A549 (cell line): ENCODE data around the gene TTLL11. TPM values are rescaled to one million over a fixed set of nuclear protein-coding genes. Genes with fewer than 3 reads are reported as not detected.
"Not testable (repeated sequence)": the region's sequence is repeated elsewhere in the genome, so short reads cannot be mapped to it uniquely, and the experiment has no call there.

ENCODE experiments used
- ATAC-seq, 2 experiments: fragments of 200-7000 bp in 1 of 2; fragments of >200 bp in 1 of 2; cut with Nextera tagmentation in 1 of 2; cut with Tn5 transposase in 1 of 2; 3 replicates each; pipeline versions ENCODE4 v1.8.0 to v1.9.1; 2018 to 2020; ENCODE audit warnings: mild to moderate bottlenecking in 1 of 2, moderate library complexity in 1 of 2
- CTCF ChIA-PET: fragments of 300-600 bp; sonication (Branson Sonifier 250); formaldehyde crosslinking; extraction: SDS; loops from one replicate; lab custom pipeline; 2021; ENCODE audit warnings: antibody characterized with exemption, inconsistent platforms; lab: Yijun Ruan, JAX
- POLR2A ChIA-PET: fragments of 350-600 bp; formaldehyde crosslinking; extraction: SDS; loops from one replicate; lab custom pipeline; 2021; ENCODE audit warnings: antibody characterized with exemption, inconsistent platforms; lab: Yijun Ruan, JAX
- DNase-seq, 2 experiments: peaks; one replicate each; pipeline versions ENCODE4 v3.0.0 to v3.0.0-alpha.2; 2011 to 2016; ENCODE audit warnings: low read depth in 1 of 2, low spot score in 1 of 2
- FAIRE-seq: peaks from 2 replicates; lab custom pipeline; 2011; peaks lifted over from hg19 to GRCh38; lab: Jason Lieb, UNC
- H3K27ac ChIP-seq, 2 experiments: fragments of >200 bp; sonication (Bioruptor Twin); formaldehyde crosslinking; 3 replicates each; pipeline ENCODE4 v1.5.1; 2016 to 2017
- H3K4me1 ChIP-seq: fragments of >200 bp; sonication (Bioruptor Twin); formaldehyde crosslinking; 3 replicates; pipeline ENCODE4 v1.6.1; 2016
- H3K4me2 ChIP-seq: fragments of >200 bp; sonication (Bioruptor Twin); formaldehyde crosslinking; 3 replicates; pipeline ENCODE4 v1.6.1; 2016
- H3K4me3 ChIP-seq: fragments of >200 bp; sonication (Bioruptor Twin); formaldehyde crosslinking; 3 replicates; pipeline ENCODE4 v1.5.1; 2016
- H3K9me3 ChIP-seq: fragments of >200 bp; sonication (Bioruptor Twin); formaldehyde crosslinking; 3 replicates; pipeline ENCODE4 v1.6.1; 2016
- CBX8 ChIP-seq: fragments of 200-600 bp; sonication (generic); IDR thresholded peaks from 2 replicates; pipeline ENCODE4 v1.6.1; 2016
- EHMT2 ChIP-seq: fragments of 200-600 bp; sonication (generic); IDR thresholded peaks from 2 replicates; pipeline ENCODE4 v1.6.1; 2016; ENCODE audit warnings: antibody characterized with exemption, low read depth, mild to moderate bottlenecking, moderate library complexity
- FOSB ChIP-seq: fragments of 250-450 bp; sonication (Bioruptor Pico); IDR thresholded peaks from 2 replicates; pipeline ENCODE4 v1.5.0; 2020; ENCODE audit warnings: mild to moderate bottlenecking, moderate library complexity
- FOSL2 ChIP-seq, 2 experiments: fragments of 450-650 bp in 1 of 2; fragments of >200 bp in 1 of 2; sonication (Bioruptor Twin) in 1 of 2; formaldehyde crosslinking; IDR thresholded peaks; 2 replicates each; pipeline versions ENCODE4 v1.5.0 to v1.6.1; 2016 to 2020; ENCODE audit warnings: mild to moderate bottlenecking in 1 of 2, moderate library complexity in 1 of 2
- GATA3 ChIP-seq: IDR thresholded peaks from 2 replicates; pipeline ENCODE4 v1.6.1; 2012; ENCODE audit warnings: borderline replicate concordance
- HEYL ChIP-seq: fragments of 250-450 bp; sonication (Bioruptor Pico); IDR thresholded peaks from 2 replicates; pipeline ENCODE4 v1.8.0; 2021; ENCODE audit warnings: mild to moderate bottlenecking, moderate library complexity
- HOXB5 ChIP-seq: fragments of 250-450 bp; sonication (Bioruptor Pico); IDR thresholded peaks from 2 replicates; pipeline ENCODE4 v1.5.0; 2020; ENCODE audit warnings: mild to moderate bottlenecking, moderate library complexity
- KDM1A ChIP-seq: fragments of 200-600 bp; sonication (generic); IDR thresholded peaks from 2 replicates; pipeline ENCODE4 v1.6.1; 2016; ENCODE audit warnings: low read depth, mild to moderate bottlenecking
- MYC ChIP-seq: IDR thresholded peaks from 2 replicates; pipeline ENCODE4 v1.6.1; 2012; ENCODE audit warnings: mild to moderate bottlenecking, inconsistent platforms, low read length, improper control_type of control experiment, borderline replicate concordance
- POLR2AphosphoS2 ChIP-seq: conservative IDR thresholded peaks from 2 replicates; pipeline ENCODE4 v1.6.1; 2012; ENCODE audit warnings: low read length, improper control_type of control experiment, inconsistent platforms
- RCOR1 ChIP-seq: fragments of 150-350 bp; IDR thresholded peaks from 2 replicates; pipeline ENCODE4 v1.6.1; 2014; ENCODE audit warnings: antibody characterized with exemption, low read length, low read depth
- SMC3 ChIP-seq: fragments of >200 bp; sonication (Bioruptor Twin); formaldehyde crosslinking; IDR thresholded peaks from 3 replicates; pipeline ENCODE4 v1.6.1; 2018; ENCODE audit warnings: inconsistent platforms
- ZSCAN20 ChIP-seq: fragments of 250-450 bp; sonication (Bioruptor Pico); IDR thresholded peaks from 2 replicates; pipeline ENCODE4 v1.8.0; 2022; ENCODE audit warnings: mild to moderate bottlenecking, moderate library complexity
- WGBS: methylation state at CpG from one replicate; pipeline ENCODE4 v1.1.6; 2017; ENCODE audit errors: missing lambda C conversion rate; 5-methylcytosine and 5-hydroxymethylcytosine counted together
- polyA plus RNA-seq, 4 experiments: library from polyadenylated mRNA; depleted of rRNA in 3 of 4; stranded (reverse); fragments of >200 nt; fragmentation: RNase III in 1 of 4; extraction: RNeasy Plus Mini Kit Qiagen cat#74134 plus additional on column Dnase treatment in 1 of 4; gene quantifications; 2 replicates in 3 of 4; 3 replicates in 1 of 4; pipeline ENCODE4 v1.2.3, GENCODE V29; 2011 to 2017
- TF ChIP-seq, protein P1 (sequence below): fragments of 450-650 bp; IDR thresholded peaks from 2 replicates; pipeline ENCODE4 v1.6.1; 2014; ENCODE audit warnings: antibody characterized with exemption
- TF ChIP-seq, protein P2 (sequence below): fragments of >200 bp; sonication (Bioruptor Twin); formaldehyde crosslinking; IDR thresholded peaks from 3 replicates; pipeline ENCODE4 v1.6.1; 2016
- TF ChIP-seq, protein P3 (sequence below): fragments of 250-450 bp; sonication (Bioruptor Pico); IDR thresholded peaks from 2 replicates; pipeline ENCODE4 v1.5.0; 2020; ENCODE audit warnings: low read depth, mild to moderate bottlenecking, moderate library complexity
- TF ChIP-seq, protein P4 (sequence below): IDR thresholded peaks from 2 replicates; pipeline ENCODE4 v1.6.1; 2012

TTLL11 gene
- polyA plus RNA-seq, 2 of the 4 experiments (the other 2 are of a cell fraction), result 1.8 to 2.6 TPM

DNA sequence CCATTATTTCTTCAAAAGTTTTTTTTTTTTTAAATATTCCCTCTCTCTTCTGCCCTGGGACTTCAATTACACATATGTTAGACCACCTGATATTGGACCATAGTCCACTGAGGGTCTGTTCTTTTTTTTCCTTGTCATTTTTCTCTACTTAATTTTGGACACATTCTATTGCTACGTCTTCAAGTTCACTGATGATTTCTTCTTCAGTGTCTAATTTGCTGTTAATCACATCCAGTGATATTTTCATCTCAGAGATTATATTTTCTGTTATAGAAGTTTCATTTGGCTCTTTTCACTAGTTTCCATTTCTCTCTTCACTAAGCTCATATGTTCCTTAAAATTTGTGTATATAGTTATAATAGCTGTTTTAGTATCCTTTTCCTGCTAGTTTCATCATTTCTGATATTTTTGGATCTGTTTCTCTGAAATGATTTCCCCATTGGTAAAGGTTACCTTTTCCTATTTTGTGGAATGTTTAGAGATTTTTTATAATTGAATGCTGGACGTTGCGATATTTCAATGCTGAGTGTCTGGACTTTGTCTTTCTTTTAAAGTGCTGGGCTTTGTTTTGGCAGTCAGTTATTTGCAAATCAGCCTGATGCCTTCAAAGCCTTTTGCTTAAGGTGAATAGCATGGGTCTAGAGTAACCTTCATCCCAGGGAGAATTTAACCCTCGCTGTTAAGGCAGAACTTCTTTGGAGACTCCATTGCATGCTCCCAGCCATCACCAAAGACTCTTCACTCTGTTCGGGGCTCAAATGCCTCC is 111.8 kb downstream of the TTLL11 start:
- Histone ChIP-seq H3K27ac (no peak overlapping the region), H3K9me3 (peaks cover 14% of the 10 kb centered on the region; the same call in 1 of the 3 replicates), H3K4me2 (no peak overlapping the region), H3K4me3 (no peak overlapping the region), H3K4me1 (peaks cover 6% of the 10 kb centered on the region)
- no peak for DNase-seq
- POLR2A ChIA-PET, result no interaction called here
- no peak for FAIRE-seq
- CTCF ChIA-PET, result interaction anchor here (0.6 to 2.2 kb wide), 5 partner anchors 11 to 431 kb away, joined by 3 to 9 read pairs (median 3); no protein-coding TSS in a partner anchor
- ATAC-seq, result no peak
- WGBS, result 73% methylated on average over 5 of the region's 5 CpGs
- no peak for TF ChIP-seq KDM1A
- TF ChIP-seq, protein P1, sequence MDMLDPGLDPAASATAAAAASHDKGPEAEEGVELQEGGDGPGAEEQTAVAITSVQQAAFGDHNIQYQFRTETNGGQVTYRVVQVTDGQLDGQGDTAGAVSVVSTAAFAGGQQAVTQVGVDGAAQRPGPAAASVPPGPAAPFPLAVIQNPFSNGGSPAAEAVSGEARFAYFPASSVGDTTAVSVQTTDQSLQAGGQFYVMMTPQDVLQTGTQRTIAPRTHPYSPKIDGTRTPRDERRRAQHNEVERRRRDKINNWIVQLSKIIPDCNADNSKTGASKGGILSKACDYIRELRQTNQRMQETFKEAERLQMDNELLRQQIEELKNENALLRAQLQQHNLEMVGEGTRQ, result no peak
- TF ChIP-seq MYC, result no peak
- TF ChIP-seq, protein P2, sequence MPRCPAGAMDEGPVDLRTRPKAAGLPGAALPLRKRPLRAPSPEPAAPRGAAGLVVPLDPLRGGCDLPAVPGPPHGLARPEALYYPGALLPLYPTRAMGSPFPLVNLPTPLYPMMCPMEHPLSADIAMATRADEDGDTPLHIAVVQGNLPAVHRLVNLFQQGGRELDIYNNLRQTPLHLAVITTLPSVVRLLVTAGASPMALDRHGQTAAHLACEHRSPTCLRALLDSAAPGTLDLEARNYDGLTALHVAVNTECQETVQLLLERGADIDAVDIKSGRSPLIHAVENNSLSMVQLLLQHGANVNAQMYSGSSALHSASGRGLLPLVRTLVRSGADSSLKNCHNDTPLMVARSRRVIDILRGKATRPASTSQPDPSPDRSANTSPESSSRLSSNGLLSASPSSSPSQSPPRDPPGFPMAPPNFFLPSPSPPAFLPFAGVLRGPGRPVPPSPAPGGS, result no peak
- TF ChIP-seq CBX8, result no peak
- TF ChIP-seq, protein P3, sequence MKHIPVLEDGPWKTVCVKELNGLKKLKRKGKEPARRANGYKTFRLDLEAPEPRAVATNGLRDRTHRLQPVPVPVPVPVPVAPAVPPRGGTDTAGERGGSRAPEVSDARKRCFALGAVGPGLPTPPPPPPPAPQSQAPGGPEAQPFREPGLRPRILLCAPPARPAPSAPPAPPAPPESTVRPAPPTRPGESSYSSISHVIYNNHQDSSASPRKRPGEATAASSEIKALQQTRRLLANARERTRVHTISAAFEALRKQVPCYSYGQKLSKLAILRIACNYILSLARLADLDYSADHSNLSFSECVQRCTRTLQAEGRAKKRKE (CRISPR knock-in tag), result no peak
- TF ChIP-seq ZSCAN20 (CRISPR knock-in tag), result no peak
- TF ChIP-seq HOXB5, result no peak

DNA sequence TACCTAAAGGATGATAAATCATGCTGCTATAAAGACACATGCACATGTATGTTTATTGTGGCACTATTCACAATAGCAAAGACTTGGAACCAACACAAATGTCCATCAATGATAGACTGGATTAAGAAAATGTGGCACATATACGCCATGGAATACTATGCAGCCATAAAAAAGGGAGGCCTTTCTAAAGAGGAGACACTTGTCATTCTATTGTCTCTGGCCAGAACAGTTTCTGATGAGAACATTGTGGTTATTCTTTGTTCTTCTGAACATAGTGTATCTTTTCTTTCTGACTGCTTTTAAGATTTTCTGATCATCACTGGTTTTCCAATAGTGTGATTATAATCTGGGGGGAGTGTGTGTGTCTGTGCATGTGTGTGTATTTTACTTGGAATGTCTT is 112.4 kb downstream of the TTLL11 start:
- H3K27ac ChIP-seq, FAIRE-seq, H3K4me2 ChIP-seq, ATAC-seq, POLR2A ChIA-PET, DNase-seq, H3K4me3 ChIP-seq: not testable (repeated sequence)
- WGBS, result 93% methylated on average over 1 of the region's 1 CpG
- CTCF ChIA-PET, result interaction anchor here (0.6 to 2.1 kb wide), 2 partner anchors 12 to 243 kb away, joined by 3 to 9 read pairs; no protein-coding TSS in a partner anchor
- peaks cover 14% of the 10 kb centered on the region; the same call in 1 of the 3 replicates for H3K9me3 ChIP-seq
- peaks cover 12% of the 10 kb centered on the region for H3K4me1 ChIP-seq

DNA sequence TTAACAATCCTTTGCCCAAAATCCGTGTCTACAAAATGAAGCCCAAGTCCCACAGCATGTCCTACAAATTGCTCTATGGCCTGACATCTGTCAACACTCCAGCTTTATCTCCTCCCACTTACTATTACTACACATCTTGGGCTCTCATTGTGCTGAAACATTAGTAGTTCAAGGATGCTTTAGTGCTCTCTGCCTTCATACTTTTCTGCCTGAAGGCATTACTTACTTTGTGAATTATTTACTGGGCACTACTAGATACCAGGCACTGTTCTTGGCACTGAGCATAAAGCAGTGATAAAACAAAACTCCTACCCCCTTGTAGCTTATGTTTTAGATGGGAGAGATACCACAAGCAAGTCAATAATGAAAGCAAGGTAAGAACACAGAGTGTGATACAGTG is 113.4 kb downstream of the TTLL11 start:
- ATAC-seq, result no peak
- no peak overlapping the region for H3K4me3 ChIP-seq
- no peak overlapping the region for H3K4me2 ChIP-seq
- no peak overlapping the region for H3K27ac ChIP-seq
- H3K4me1 ChIP-seq, result peaks cover 21% of the 10 kb centered on the region
- peaks cover 14% of the 10 kb centered on the region; the same call in 1 of the 3 replicates for H3K9me3 ChIP-seq
- POLR2A ChIA-PET, result no interaction called here
- WGBS, result 52% methylated on average over 1 of the region's 1 CpG
- no peak for TF ChIP-seq FOSB
- no peak for TF ChIP-seq GATA3
- TF ChIP-seq EHMT2, result no peak
- TF ChIP-seq RCOR1, result no peak
- TF ChIP-seq POLR2AphosphoS2, result no peak
- no peak for TF ChIP-seq HEYL (CRISPR knock-in tag)
- no peak for TF ChIP-seq CBX8
- no peak for FAIRE-seq
- CTCF ChIA-PET, result interaction anchor here (1.2 to 2.0 kb wide), 2 partner anchors 10 to 344 kb away, joined by 5 to 6 read pairs; no protein-coding TSS in a partner anchor
- no peak for DNase-seq

DNA sequence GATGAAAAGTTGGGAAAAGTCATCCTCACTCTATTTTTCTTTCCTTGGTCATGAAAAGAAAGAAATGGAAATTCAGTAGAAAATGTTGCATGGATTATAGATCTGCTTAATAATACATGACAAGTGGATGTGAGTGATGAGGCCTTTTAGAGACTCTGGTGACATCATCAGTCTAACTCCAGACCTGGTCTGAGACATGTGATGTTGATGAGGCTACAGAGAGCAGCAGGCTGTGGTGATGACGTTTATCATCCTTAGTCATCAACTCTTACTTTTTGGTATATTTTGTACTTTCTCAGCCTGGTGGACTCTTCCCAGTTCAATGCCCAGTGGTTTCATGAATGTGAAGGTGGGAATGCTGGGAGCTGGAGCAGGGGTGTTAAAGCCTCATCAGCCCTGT is 116.4 kb downstream of the TTLL11 start:
- ChIA-PET CTCF (interaction anchor here (0.7 to 2.7 kb wide), 4 partner anchors 17 to 430 kb away, joined by 3 to 6 read pairs (median 4); no protein-coding TSS in a partner anchor), POLR2A (no interaction called here)
- TF ChIP-seq HOXB5, result no peak
- no peak for TF ChIP-seq FOSL2 (IDR thresholded peaks at IDR 0.05)
- TF ChIP-seq FOSL2 (CRISPR knock-in tag; IDR thresholded peaks at IDR 0.05), result peak; percentile 31; the same call in 1 of the 2 replicates
- no peak for TF ChIP-seq SMC3
- TF ChIP-seq, protein P4, sequence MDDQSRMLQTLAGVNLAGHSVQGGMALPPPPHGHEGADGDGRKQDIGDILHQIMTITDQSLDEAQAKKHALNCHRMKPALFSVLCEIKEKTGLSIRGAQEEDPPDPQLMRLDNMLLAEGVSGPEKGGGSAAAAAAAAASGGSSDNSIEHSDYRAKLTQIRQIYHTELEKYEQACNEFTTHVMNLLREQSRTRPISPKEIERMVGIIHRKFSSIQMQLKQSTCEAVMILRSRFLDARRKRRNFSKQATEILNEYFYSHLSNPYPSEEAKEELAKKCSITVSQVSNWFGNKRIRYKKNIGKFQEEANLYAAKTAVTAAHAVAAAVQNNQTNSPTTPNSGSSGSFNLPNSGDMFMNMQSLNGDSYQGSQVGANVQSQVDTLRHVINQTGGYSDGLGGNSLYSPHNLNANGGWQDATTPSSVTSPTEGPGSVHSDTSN, result no peak
- H3K4me3 ChIP-seq, result no peak overlapping the region
- WGBS, result 12% methylated on average over 1 of the region's 1 CpG
- peaks cover 11% of the 10 kb centered on the region; the same call in 1 of the 3 replicates for H3K9me3 ChIP-seq
- peak overlapping the region in 1 of 2 experiments; percentile 27; a peak in 2 of 6 replicates for H3K27ac ChIP-seq
- DNase-seq, result peak; percentile 39 to 55
- FAIRE-seq, result no peak
- peak overlapping the region; percentile 50; the same call in 2 of the 3 replicates for H3K4me2 ChIP-seq
- peak; percentile 48 to 85; a peak in 5 of 6 replicates for ATAC-seq
- H3K4me1 ChIP-seq, result peaks cover 45% of the 10 kb centered on the region
